Measurements from ENCODE around the gene OAS3.
"Not testable (repeated sequence)": the region's sequence is repeated elsewhere in the genome, so short reads cannot be mapped to it uniquely, and the experiment has no call there.

The OAS3 gene

GRCh38 chr12:112908548-112908947, 29.7 kb upstream of the OAS3 start:
- DNase-seq (ENCODE audit: insufficient read length, low spot score) (no peak), FAIRE-seq (no peak)
- no peak for TF ChIP-seq CTCF (IDR thresholded peaks at IDR 0.05; ENCODE audit: insufficient read depth, missing control alignments)

- DNase-seq (ENCODE audit: insufficient read length, low spot score) (no peak), FAIRE-seq (no peak)
- no peak for TF ChIP-seq CTCF (IDR thresholded peaks at IDR 0.05; ENCODE audit: insufficient read depth, missing control alignments)
These were observed 28.6 kb upstream of the OAS3 start for GRCh38 chr12:112909693-112910092.

GRCh38 chr12:112913038-112913688, 25.1 kb upstream of the OAS3 start:
- no peak for TF ChIP-seq CTCF (IDR thresholded peaks at IDR 0.05; ENCODE audit: insufficient read depth, missing control alignments)
- no peak for DNase-seq (ENCODE audit: insufficient read length, low spot score)
- no peak for FAIRE-seq

- FAIRE-seq; DNase-seq (ENCODE audit: insufficient read length, low spot score): not testable (repeated sequence)
These were observed 24.4 kb upstream of the OAS3 start for GRCh38 chr12:112913888-112914287.

- no peak for TF ChIP-seq CTCF (IDR thresholded peaks at IDR 0.05; ENCODE audit: insufficient read depth, missing control alignments)
- no peak for DNase-seq (ENCODE audit: insufficient read length, low spot score)
- no peak for FAIRE-seq
These were observed 22.0 kb upstream of the OAS3 start for GRCh38 chr12:112916270-112916669.

GRCh38 chr12:112919121-112919520, 19.2 kb upstream of the OAS3 start:
- no peak for TF ChIP-seq CTCF (IDR thresholded peaks at IDR 0.05; ENCODE audit: insufficient read depth, missing control alignments)
- no peak for DNase-seq (ENCODE audit: insufficient read length, low spot score)
- FAIRE-seq: no peak

GRCh38 chr12:112924986-112925385, 13.3 kb upstream of the OAS3 start:
- FAIRE-seq: no peak
- DNase-seq (ENCODE audit: insufficient read length, low spot score): no peak
- no peak for TF ChIP-seq CTCF (IDR thresholded peaks at IDR 0.05; ENCODE audit: insufficient read depth, missing control alignments)

GRCh38 chr12:112926416-112927033, 11.7 kb upstream of the OAS3 start:
- not testable (repeated sequence) for DNase-seq (ENCODE audit: insufficient read length, low spot score); FAIRE-seq
